NCI-H1930 (cell line): ENCODE data around the gene MYO1E.
"Not testable (repeated sequence)": the region's sequence is repeated elsewhere in the genome, so short reads cannot be mapped to it uniquely, and the experiment has no call there.

ENCODE experiments used
- DNase-seq, 2 experiments: peaks; one replicate each; lab custom pipeline; 2025; lab: John Stamatoyannopoulos, UW

The MYO1E gene

DNA sequence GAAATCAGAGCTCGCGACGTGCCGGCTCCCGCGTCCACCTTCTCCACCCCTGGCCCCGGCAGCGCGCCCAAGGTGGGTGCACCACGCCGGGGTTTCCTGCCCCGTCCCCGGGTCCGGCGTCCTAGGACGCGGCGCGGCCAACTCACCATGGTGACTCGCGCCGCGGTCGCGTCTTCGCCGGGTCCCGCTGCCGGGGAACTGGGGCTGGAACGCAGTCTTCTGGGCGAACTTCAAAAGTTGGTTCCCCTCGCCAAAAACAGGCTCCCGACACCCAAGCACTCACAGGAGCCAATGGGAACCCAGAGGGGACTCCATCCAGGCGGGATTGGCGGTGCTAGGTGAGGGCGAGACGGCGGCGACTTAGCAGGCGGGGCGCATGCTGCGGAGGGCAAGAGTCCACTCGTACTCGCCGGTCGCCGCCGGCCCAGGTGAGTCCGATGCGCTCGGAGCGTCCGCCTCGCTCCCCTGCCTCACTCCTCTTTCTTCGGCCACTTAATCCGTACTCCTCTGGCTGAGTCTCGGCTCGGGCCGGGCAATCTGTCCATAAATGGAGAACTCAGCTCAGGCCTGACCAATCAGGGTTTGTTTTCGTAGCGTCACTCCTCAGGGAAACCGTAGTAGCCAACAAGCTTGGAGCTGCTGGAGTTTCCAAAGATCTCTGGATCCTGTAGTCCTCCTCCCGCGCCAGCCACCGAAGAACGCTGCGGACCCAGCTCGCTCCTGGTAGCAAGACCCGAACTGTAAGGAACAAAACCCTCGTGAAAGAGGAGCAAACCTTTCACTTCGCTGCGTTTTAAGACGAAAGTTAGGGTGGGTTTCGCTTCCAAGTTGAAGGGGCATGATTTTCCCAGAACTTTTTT is at the start of gene MYO1E:
MYO1E (minus strand) TSS at position 520 of the 860 bp plus-strand sequence; CDS start at position 149, 371 bp downstream.
- DNase-seq, result peak; percentile 36 to 55

DNA sequence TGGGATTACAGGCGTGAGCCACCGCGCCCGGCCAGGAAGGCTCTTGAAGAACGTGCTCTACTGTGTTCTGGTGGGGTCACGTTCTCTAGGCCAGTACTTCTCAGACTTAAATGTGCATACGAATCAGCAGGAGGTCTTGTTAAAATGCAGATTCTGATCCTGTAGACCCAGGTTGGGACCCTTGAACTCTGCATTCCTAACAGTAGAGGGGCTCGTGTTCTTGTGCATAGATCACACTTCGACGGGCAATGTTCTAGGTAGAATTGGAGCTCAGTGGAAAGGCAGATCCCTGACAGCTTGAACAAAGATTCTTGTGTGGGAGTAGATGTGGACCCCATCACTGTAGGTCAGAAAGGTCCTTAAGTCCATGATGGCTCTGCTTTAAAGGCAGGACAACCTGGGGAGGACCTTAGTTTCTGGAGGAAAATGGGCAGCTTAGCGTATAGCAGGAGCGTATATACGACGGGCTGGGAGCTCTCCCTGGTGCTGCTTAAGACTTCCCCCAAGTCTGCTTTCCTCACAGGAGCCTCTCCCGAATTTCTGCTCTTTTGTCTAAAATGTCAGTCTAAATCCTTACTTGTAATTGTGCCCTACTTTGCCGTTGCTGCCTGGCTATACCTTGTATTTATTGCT is 48.4 kb upstream of the MYO1E start:
- no peak for DNase-seq

- no peak for DNase-seq
Observed at GRCh38 chr15:59420108-59420507, 47.4 kb upstream of the MYO1E start.

DNA sequence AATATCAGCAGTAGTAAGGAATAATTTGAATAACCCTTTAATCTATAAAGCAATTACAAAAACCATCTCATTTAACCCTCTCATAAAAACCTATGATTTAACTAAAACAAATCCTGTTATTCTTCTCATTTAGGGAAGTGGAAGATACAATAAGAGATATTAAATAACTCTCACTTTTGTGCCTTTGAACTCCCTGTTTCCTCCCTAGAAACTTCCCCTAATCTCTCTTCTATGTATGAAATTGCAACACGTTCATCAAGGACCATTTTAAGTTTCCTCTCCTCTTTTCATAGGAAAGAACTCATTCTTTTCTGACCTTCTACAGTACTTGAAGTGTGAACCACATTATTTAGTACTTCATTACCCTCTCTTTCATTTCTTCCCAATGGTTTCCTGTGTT is 46.5 kb upstream of the MYO1E start:
- DNase-seq, result no peak

DNA sequence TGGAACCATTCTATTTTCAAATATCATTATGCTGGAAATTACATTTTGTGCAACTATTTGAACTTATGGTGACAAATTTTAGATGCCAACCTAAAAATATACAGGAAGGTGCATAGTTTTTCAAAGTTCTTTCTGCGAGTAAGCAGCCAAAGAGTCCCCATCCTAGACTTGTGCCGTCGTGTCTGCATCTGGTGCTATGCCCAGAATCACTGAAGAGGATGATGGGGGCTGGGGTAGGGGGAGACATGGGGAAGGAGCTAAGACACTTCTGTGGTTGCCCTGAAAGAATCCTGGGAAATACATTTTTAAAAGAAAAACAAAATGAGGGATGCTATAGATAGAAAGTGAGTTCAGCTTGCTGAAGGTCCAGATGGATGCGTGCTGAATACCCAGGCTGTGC is 44.1 kb upstream of the MYO1E start:
- no peak for DNase-seq

DNA sequence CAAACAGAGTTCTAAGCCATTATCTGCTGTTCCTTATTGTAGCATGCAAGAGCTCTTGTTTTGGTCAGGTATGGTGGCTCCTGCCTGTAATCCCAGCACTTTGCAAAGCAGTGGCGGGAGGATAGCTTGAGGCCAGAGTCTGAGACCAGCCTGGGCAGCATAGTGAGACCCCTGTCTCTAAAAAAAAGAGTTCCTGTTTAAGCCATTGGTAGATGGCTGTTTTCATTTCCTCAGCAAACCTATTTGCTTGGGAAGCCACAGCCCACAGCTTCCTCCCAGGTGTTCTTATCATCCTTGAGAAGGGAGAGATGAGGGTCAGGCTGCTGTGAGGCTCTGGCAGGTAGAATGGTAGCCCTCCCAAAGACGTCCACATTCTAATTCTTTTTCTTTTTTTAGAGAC is 40.9 kb upstream of the MYO1E start:
- no peak for DNase-seq

- DNase-seq, result no peak
Observed at GRCh38 chr15:59410391-59410896, 37.8 kb upstream of the MYO1E start.

DNA sequence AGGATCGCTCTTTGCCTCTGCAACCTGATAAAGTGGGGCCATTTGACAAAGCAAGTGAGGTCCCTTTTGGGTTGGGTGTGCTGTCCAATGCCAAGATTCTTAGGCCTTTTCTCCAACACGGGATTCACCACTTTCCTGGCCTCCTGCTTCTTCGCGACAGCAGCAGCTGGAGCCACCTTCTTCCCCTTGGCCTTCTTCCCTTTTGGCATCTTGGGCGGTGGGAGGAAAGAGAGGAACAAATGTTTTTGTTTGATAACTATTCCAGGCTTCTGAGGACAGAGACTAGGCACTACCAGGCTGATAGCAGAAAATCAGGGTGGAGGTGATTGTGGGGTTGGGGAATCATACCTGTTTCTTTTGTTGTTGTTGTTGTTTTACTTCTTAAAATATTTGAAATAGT is 35.3 kb upstream of the MYO1E start:
- no peak for DNase-seq

DNA sequence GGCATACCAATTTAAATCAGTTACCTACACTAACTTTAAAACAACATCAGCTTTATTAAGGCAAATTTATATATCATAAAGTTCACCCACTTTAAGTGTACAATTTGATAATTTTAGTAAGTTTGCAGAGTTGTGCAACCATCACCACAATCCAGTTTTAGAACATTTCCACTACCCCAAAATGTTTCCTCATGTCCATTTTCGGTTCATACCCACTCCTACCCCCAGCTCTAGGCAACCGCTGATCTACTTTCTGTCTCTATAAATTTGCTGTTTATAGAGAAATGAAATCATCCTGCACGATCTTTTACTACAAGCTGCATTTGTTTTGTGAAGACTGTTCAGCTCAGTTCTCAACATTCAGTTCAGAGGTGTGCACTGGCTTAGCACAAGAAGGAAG is 33.8 kb upstream of the MYO1E start:
- DNase-seq, result no peak

GRCh38 chr15:59405079-59405478 is 32.4 kb upstream of the MYO1E start:
- no peak for DNase-seq

DNA sequence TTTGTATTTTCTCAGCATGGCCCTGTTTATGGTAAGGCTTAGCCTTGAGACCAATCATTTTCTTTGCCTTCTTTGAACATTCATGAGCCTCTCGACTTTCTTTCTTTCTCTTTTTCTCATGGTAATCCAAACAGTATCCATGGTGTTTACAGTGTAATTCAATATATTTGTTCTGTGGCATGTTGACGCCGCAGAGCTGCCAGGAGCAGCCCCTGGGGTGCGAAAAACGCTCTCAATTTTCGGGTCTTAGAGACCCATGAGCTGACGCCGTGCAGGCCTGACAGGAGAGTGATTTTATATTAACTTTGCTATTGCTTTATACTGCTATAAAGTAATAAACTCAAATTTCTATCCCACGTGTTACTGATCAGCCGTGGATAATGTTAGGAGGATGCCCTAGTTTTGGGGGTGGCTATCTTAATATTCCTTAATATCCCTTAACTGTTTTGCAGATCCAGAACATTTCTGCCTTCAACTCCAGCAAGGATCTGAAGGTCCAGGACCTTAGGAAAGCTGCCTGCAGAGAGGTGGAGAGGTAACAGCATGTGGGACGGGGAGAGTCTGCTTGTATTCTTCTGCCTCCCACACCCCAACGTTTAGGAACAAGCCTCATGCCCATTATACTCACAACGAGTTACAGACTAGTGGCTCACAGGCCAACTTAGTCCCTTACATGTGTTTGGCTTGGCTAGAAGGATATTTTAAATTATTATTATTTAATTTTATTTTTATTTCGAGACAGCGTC is 29.3 kb upstream of the MYO1E start:
- peak in 1 of 2 experiments; percentile 6 for DNase-seq

DNA sequence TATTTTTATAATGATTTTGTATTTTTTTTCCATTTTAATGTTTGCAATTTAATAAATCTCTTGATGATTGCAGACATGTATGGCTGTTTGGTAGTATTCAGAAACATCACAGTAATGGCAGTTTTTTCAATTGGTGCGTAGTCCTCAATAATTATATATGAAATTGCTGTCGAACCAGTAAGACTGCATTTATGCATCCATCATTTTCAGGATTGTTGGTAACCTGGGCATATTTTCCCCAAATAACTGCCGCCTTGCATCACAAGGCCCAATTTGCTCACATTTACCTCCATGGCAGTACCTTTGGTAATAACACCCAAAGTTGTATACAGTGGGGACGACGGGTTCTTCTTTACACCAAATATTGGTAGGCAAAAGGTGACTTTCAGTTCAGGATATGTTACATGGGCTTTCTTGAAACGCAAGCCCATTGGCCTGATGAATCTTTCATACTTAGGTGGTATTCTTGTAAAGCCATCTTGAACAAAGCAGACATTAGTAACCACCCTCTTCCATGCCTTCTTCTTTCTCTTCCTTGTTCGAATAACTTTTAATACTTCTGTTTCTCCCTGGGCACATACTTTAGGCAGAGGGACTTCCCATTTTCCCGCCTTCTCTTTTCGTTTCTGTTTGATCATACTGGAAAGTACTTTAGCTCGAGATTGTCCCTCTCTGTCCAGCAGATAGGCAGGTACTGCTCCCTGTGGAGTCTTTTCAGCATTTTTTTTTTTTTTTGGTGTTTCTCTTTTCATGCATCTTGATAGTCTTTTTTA is 28.6 kb upstream of the MYO1E start:
- DNase-seq, result not testable (repeated sequence)

GRCh38 chr15:59400103-59400813 is 27.6 kb upstream of the MYO1E start:
- DNase-seq, result no peak

DNA sequence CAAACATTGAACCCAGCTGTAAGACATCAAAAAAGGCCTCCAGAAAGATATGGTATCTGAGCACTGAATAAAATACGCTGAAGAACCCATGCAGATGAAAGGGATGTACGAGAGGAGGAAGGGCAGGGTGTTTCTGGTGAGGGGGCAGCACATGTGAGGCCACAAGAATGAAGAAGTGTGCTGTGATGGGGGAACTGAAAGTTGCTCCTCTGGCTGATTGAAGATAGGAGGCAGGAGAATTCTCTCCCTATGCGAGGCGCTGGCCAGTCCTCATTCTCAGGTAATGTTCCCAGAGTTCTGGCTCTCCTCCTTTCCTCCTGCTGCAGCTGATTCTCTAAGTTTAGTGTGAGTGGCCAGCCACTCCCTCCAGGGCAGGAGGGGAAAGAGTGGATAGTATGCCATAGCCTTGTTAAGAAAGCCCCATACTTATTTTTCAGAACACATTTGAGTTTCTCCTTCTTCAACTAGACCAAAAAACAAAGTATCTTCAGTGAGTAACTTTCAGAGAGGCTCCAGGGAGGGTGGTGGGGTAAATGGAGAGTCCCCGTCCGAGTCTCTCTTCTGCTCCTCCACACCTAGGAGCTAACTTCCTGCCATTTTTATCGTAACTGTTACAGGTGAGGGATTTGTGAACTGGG is 26.9 kb upstream of the MYO1E start:
- DNase-seq, result no peak

- no peak for DNase-seq
Observed at GRCh38 chr15:59398220-59398619, 25.5 kb upstream of the MYO1E start.

DNA sequence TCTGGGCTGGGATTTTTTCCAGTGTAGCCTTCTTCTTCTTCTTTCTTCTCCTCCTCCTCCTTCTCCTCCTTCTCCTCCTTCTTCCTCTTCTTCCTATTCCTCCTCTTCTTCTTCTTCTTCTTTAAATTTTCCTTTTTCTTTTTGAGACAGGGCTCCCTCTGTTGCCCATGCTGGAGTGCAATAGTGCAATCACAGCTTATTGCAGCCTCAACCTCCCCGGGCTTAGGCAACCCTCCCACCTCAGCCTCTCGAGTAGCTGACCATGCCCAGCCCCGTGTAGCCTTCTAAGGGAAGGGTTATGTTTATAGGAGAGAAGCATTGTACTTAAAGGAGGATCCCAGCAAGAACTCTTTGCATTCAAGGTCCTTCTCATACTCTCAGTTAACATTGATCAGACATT is 24.0 kb upstream of the MYO1E start:
- no peak for DNase-seq

DNA sequence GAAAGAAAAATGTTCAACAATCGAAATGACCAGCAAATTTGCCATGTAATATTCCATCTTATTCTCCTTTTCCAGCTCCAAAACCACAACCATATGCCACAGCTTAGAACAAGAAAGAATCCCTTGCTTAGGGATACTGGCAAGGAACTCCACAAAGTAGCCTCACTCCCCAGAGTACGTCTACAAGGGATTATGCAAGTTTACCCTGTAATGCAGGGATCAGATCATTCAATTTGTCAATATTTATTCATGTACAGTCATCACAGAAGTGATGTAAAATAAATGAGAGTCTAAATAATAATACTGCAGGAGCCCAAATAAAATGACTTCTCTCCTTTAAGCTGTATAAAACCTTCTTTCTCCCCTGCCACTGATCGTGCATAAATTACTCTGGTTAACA is 23.5 kb upstream of the MYO1E start:
- DNase-seq, result no peak

DNA sequence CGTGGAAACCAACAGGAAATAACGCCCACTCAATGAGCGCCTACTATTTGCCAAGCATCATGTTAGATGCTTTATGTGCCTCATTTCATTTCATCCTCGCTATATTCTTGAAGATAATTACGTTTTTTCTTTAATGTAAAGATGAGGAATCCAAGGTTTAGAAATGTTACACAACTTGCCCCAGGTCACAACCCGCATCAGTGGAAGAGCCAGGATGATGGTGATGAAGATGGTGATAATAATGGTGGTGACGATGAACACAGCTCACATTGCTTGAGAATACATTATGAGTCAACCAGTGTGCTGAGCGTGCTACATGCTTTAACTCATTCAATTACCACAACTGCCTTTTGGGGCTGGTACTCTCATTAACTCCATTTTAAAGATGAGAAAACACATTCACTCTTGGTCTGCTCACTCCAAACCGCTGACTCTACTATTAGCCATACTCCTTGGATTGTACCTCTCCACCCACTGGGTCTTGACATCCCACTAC is 21.5 kb upstream of the MYO1E start:
- DNase-seq, result no peak

- DNase-seq, result no peak
Observed at GRCh38 chr15:59392299-59392698, 19.6 kb upstream of the MYO1E start.

DNA sequence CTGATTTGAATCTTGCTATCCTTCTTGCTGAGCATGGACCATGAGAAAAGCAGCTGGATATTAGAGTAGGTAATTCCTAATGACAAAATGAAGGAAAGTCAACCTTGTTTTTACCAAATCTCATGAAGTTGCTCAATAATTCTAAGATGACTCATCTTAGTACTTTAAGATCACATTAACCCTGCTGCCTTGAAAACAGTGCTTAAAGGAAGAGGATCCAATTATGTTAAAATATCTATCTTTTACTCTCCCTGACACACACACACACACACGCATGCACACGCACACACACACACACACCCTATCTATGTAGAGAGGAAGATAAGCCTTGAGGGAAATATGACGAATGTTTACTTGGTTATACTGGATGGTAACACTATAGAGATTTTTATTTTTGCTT is 16.0 kb upstream of the MYO1E start:
- DNase-seq, result no peak
